HG02678 (cell line): ENCODE results near the gene ISG20.
"Not testable (repeated sequence)": the region's sequence is repeated elsewhere in the genome, so short reads cannot be mapped to it uniquely, and the experiment has no call there.

Source experiments
- ATAC-seq: cut with Tn5 transposase; IDR thresholded peaks from one replicate; pipeline ENCODE4 v1.9.1; 2021; ENCODE audit warnings: mild to moderate bottlenecking, moderate library complexity; ENCODE audit not compliant: unreplicated experiment

ISG20 gene

GRCh38 chr15:88617790-88618189, 21.0 kb upstream of the ISG20 start:
- ATAC-seq = no peak

GRCh38 chr15:88618686-88619085, 20.1 kb upstream of the ISG20 start:
- no peak for ATAC-seq

- no peak for ATAC-seq
Measured at GRCh38 chr15:88619796-88620195, 19.0 kb upstream of the ISG20 start.

- ATAC-seq = peak; percentile 95
Measured at GRCh38 chr15:88620995-88621772, 17.6 kb upstream of the ISG20 start, which contains the start of gene AEN. Gene AEN (plus strand): TSS chr15:88621340. CDS start chr15:88626210, 4,870 bp downstream.

GRCh38 chr15:88621789-88622604, 16.8 kb upstream of the ISG20 start:
- ATAC-seq = peak; percentile 32

GRCh38 chr15:88622605-88622975, 16.2 kb upstream of the ISG20 start:
- no peak for ATAC-seq

GRCh38 chr15:88623061-88623460, 15.8 kb upstream of the ISG20 start:
- no peak for ATAC-seq

GRCh38 chr15:88623632-88624031, 15.2 kb upstream of the ISG20 start:
- ATAC-seq = no peak

GRCh38 chr15:88624156-88624970, 14.5 kb upstream of the ISG20 start:
- ATAC-seq = no peak

- ATAC-seq = no peak
Measured at GRCh38 chr15:88624971-88625490, 13.8 kb upstream of the ISG20 start.

- ATAC-seq = no peak
Measured at GRCh38 chr15:88625943-88626741, 12.7 kb upstream of the ISG20 start.

- peak; percentile 54 for ATAC-seq
Measured at GRCh38 chr15:88627463-88627862, 11.4 kb upstream of the ISG20 start.

- no peak for ATAC-seq
Measured at GRCh38 chr15:88628018-88628654, 10.7 kb upstream of the ISG20 start.

- ATAC-seq = no peak
Measured at GRCh38 chr15:88629071-88629470, 9.7 kb upstream of the ISG20 start.

- ATAC-seq = no peak
Measured at GRCh38 chr15:88630141-88630721, 8.6 kb upstream of the ISG20 start.

GRCh38 chr15:88630798-88631463, 7.9 kb upstream of the ISG20 start:
- no peak for ATAC-seq

- no peak for ATAC-seq
Measured at GRCh38 chr15:88631464-88632028, 7.3 kb upstream of the ISG20 start.

GRCh38 chr15:88632797-88633196, 6.0 kb upstream of the ISG20 start:
- ATAC-seq = not testable (repeated sequence)
